ENCODE results near the gene SULT1A2. TPM values are rescaled to one million over a fixed set of nuclear protein-coding genes. Genes with fewer than 3 reads are reported as not detected.

The SULT1A2 gene
- total and polyA plus RNA-seq, 2 donors from 2014 or later: 1.1 to 13.3 TPM

DNA sequence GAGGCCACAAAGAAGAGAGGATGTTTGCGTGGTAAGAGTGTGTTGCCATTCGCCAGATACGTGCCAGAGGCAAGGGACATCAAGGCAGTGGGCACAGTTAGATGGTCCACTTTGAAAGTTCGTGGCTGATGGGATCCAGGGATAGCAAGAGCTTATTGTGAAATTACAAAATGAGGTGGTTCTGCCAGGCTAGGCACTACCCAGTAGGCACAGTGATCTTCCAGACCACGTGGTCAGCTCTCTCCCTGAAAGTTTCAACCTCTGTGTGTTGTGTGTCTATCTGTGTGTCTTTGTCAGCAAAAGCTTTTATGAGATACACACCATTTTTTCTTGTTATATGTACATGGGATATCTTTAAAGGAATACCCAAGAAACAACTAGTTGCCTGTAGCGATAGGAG is 33.6 kb downstream of the SULT1A2 start:
- intact Hi-C loops (cut with DNase I): no loop called here
- TF ChIP-seq, protein P1, sequence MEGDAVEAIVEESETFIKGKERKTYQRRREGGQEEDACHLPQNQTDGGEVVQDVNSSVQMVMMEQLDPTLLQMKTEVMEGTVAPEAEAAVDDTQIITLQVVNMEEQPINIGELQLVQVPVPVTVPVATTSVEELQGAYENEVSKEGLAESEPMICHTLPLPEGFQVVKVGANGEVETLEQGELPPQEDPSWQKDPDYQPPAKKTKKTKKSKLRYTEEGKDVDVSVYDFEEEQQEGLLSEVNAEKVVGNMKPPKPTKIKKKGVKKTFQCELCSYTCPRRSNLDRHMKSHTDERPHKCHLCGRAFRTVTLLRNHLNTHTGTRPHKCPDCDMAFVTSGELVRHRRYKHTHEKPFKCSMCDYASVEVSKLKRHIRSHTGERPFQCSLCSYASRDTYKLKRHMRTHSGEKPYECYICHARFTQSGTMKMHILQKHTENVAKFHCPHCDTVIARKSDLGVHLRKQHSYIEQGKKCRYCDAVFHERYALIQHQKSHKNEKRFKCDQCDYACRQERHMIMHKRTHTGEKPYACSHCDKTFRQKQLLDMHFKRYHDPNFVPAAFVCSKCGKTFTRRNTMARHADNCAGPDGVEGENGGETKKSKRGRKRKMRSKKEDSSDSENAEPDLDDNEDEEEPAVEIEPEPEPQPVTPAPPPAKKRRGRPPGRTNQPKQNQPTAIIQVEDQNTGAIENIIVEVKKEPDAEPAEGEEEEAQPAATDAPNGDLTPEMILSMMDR (IDR thresholded peaks at IDR 0.05; ENCODE audit: borderline replicate concordance, extremely low read depth, insufficient read depth): no peak
- Histone ChIP-seq H3K4me3 (ENCODE audit: low read length in 3 of 3) (no peak overlapping the region), H3K27ac (ENCODE audit: low read depth in 2 of 2, low read length in 2 of 2) (no peak overlapping the region), H3K9ac (ENCODE audit: low read length in 3 of 3) (no peak overlapping the region), H3K27me3 (ENCODE audit: control insufficient read depth, insufficient read depth, low read length) (no peaks in the 10 kb centered on the region), H3K4me1 (ENCODE audit: control insufficient read depth in 2 of 3, insufficient read depth in 2 of 3, low read depth in 1 of 3, low read length in 3 of 3) (peaks cover 0 to 4% (median 3%) of the 10 kb centered on the region in 3 donors), H3K36me3 (ENCODE audit: control insufficient read depth in 2 of 3, insufficient read depth in 3 of 3, low read length in 3 of 3) (peaks cover 0 to 5% (median 2%) of the 10 kb centered on the region in 3 donors), H3K9me3 (ENCODE audit: control insufficient read depth in 2 of 3, insufficient read depth in 1 of 3, low read length in 3 of 3) (no peaks in the 10 kb centered on the region)
- DNase-seq: no peak
- no peak for FAIRE-seq

DNA sequence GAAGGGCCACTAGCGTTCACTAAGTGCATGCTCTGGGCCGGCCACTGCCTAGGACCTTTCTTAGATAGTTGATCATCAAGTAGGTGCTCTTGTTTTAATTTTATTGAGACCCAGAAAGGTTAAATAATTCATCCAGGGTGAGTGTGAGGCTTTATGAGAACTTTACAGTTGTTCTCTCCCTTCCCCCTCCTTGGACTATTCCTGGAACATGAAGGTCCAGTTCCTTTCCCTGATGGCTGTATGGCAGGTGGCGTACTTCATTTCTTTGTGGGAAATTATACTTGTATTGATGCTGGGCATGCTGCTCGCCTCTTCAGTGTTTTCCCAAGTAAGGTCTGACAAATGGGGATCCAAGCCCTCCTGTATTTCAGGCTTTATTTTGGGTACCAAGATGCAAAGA is 34.7 kb downstream of the SULT1A2 start:
- Histone ChIP-seq H3K4me1 (ENCODE audit: control insufficient read depth in 2 of 3, insufficient read depth in 2 of 3, low read depth in 1 of 3, low read length in 3 of 3) (peaks cover 0 to 4% (median 3%) of the 10 kb centered on the region in 3 donors), H3K9ac (ENCODE audit: low read length in 3 of 3) (peak overlapping the region in 1 of 3 donors; percentile 10), H3K9me3 (ENCODE audit: control insufficient read depth in 2 of 3, insufficient read depth in 1 of 3, low read length in 3 of 3) (no peaks in the 10 kb centered on the region), H3K36me3 (ENCODE audit: control insufficient read depth in 2 of 3, insufficient read depth in 3 of 3, low read length in 3 of 3) (peaks cover 3 to 5% (median 4%) of the 10 kb centered on the region in 3 donors), H3K27me3 (ENCODE audit: control insufficient read depth, insufficient read depth, low read length) (no peaks in the 10 kb centered on the region), H3K4me3 (ENCODE audit: low read length in 3 of 3) (no peak overlapping the region), H3K27ac (ENCODE audit: low read depth in 2 of 2, low read length in 2 of 2) (no peak overlapping the region)
- TF ChIP-seq, protein P1 (IDR thresholded peaks at IDR 0.05; ENCODE audit: borderline replicate concordance, extremely low read depth, insufficient read depth): no peak
- FAIRE-seq (no peak), DNase-seq (no peak)
- intact Hi-C loops (cut with DNase I): no loop called here

DNA sequence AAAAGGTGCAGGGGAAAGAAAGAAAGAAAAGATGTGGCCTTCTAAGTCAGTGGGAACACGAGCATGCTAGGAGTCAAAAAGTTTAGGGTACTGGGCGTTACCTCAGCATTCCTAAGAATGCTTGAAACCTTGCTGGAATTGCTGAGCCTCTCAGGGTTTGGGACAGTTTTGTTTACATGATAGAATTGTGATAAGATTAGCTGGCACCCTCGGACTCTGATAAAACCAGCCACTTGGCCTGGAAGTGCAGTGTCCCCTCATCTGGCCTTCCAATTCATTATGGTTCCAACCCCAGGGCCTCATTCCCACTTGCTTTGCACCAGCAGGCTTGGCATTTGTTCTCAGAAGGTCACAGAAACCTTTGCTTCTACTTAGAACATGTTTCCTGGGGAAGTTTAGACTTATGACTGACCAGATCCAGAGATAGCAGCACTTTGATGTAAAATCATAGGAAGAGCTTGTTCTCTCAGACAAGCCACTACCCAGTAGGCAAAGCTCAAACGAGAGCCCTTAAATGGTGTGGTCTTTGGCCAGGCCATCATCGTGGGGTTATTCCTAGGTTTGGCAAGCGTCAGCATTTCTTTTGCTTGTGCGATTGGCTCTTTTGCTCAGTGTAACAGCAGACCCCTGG is 35.2 kb downstream of the SULT1A2 start:
- Histone ChIP-seq H3K9ac (ENCODE audit: low read length in 3 of 3) (peak overlapping the region in 1 of 3 donors; percentile 10), H3K36me3 (ENCODE audit: control insufficient read depth in 2 of 3, insufficient read depth in 3 of 3, low read length in 3 of 3) (peaks cover 3 to 5% (median 4%) of the 10 kb centered on the region in 3 donors), H3K9me3 (ENCODE audit: control insufficient read depth in 2 of 3, insufficient read depth in 1 of 3, low read length in 3 of 3) (no peaks in the 10 kb centered on the region), H3K4me3 (ENCODE audit: low read length in 3 of 3) (no peak overlapping the region), H3K27ac (ENCODE audit: low read depth in 2 of 2, low read length in 2 of 2) (peak overlapping the region in 1 of 2 donors; percentile 7), H3K27me3 (ENCODE audit: control insufficient read depth, insufficient read depth, low read length) (no peaks in the 10 kb centered on the region), H3K4me1 (ENCODE audit: control insufficient read depth in 2 of 3, insufficient read depth in 2 of 3, low read depth in 1 of 3, low read length in 3 of 3) (peaks cover 0 to 4% (median 3%) of the 10 kb centered on the region in 3 donors)
- intact Hi-C loops (cut with DNase I): no loop called here
- no peak for FAIRE-seq
- TF ChIP-seq, protein P1 (IDR thresholded peaks at IDR 0.05; ENCODE audit: borderline replicate concordance, extremely low read depth, insufficient read depth): no peak
- peak in 1 of 5 donors; percentile 10 for DNase-seq
